H1 (cell line): Measurements from ENCODE around the gene GLS2. TPM values are rescaled to one million over a fixed set of nuclear protein-coding genes. Genes with fewer than 3 reads are reported as not detected.
"Not testable (repeated sequence)": the region's sequence is repeated elsewhere in the genome, so short reads cannot be mapped to it uniquely, and the experiment has no call there.

Source experiments
- CTCF ChIA-PET: fragments of 300-600 bp; sonication (Branson Sonifier 250); formaldehyde crosslinking; loops from one replicate; lab custom pipeline; 2021; ENCODE audit not compliant: partially characterized antibody; lab: Charles Lee
- POLR2A ChIA-PET: fragments of 300-600 bp; sonication (Branson Sonifier 250); formaldehyde crosslinking; loops from one replicate; lab custom pipeline; 2021; ENCODE audit warnings: inconsistent platforms; ENCODE audit not compliant: partially characterized antibody; lab: Charles Lee
- DNase-seq, 2 experiments: peaks; one replicate each; pipeline versions ENCODE4 v3.0.0 to v3.0.0-alpha.2; 2010 to 2022; ENCODE audit warnings: low spot score in 2 of 2, low read depth in 1 of 2, mixed read lengths in 1 of 2
- FAIRE-seq: peaks from 2 replicates; lab custom pipeline; 2011; peaks lifted over from hg19 to GRCh38; lab: Jason Lieb, UNC
- H2AFZ ChIP-seq: 2 replicates; pipeline ENCODE4 v1.8.1; 2012; ENCODE audit warnings: low read length, inconsistent platforms
- H2AK5ac ChIP-seq: 2 replicates; pipeline ENCODE4 v1.6.1; 2013; ENCODE audit warnings: low read depth, low read length
- H2BK120ac ChIP-seq: replicated peaks from 2 replicates; pipeline ENCODE3; 2013; ENCODE audit warnings: low read depth, low read length, inconsistent platforms
- H2BK12ac ChIP-seq: 2 replicates; pipeline ENCODE4 v1.6.1; 2013; ENCODE audit warnings: low read depth, low read length
- H2BK15ac ChIP-seq: 2 replicates; pipeline ENCODE4 v1.6.1; 2013; ENCODE audit warnings: low read length
- H2BK20ac ChIP-seq: 2 replicates; pipeline ENCODE4 v1.6.1; 2013; ENCODE audit warnings: low read length
- H2BK5ac ChIP-seq: 2 replicates; pipeline ENCODE4 v1.6.1; 2013; ENCODE audit warnings: low read depth, low read length
- H3K14ac ChIP-seq: 2 replicates; pipeline ENCODE4 v1.6.1; 2013; ENCODE audit warnings: inconsistent platforms; ENCODE audit not compliant: insufficient read length
- H3K18ac ChIP-seq: 2 replicates; pipeline ENCODE4 v1.6.1; 2013; ENCODE audit warnings: low read length; ENCODE audit errors: extremely low read depth
- H3K23ac ChIP-seq: 2 replicates; pipeline ENCODE4 v1.6.1; 2013; ENCODE audit warnings: inconsistent platforms; ENCODE audit not compliant: insufficient read length
- H3K23me2 ChIP-seq: 2 replicates; pipeline ENCODE4 v1.6.1; 2013; ENCODE audit warnings: low read depth, low read length
- H3K27ac ChIP-seq: 2 replicates; pipeline ENCODE4 v1.6.1; 2011; ENCODE audit warnings: low read depth, low read length, inconsistent platforms
- H3K27me3 ChIP-seq, 4 experiments: replicated peaks in 1 of 4; 1 replicate in 1 of 4; 2 replicates in 3 of 4; pipeline versions ENCODE4 v1.6.1 to v1.8.1; 2011 to 2013; ENCODE audit warnings: low read length in 3 of 4, mild to moderate bottlenecking in 3 of 4, inconsistent platforms in 2 of 4, mixed read lengths in 2 of 4, moderate library complexity in 1 of 4; ENCODE audit not compliant: control insufficient read depth in 3 of 4, insufficient read depth in 3 of 4; ENCODE audit errors: extremely low read depth in 1 of 4
- H3K36me3 ChIP-seq, 4 experiments: 2 replicates each; pipeline versions ENCODE4 v1.6.1 to v1.8.1; 2011 to 2013; ENCODE audit warnings: mild to moderate bottlenecking in 4 of 4, low read length in 3 of 4, moderate library complexity in 2 of 4, control low read depth in 1 of 4, inconsistent platforms in 1 of 4; ENCODE audit not compliant: insufficient read depth in 4 of 4, control insufficient read depth in 2 of 4
- H3K4ac ChIP-seq: replicated peaks from 2 replicates; pipeline ENCODE3; 2013; ENCODE audit warnings: low read length, low read depth, mixed read lengths, inconsistent platforms; ENCODE audit not compliant: insufficient read length
- H3K4me1 ChIP-seq, 4 experiments: replicated peaks in 1 of 4; 1 replicate in 1 of 4; 2 replicates in 3 of 4; pipeline versions ENCODE4 v1.6.1 to v1.8.1; 2011 to 2013; ENCODE audit warnings: low read length in 3 of 4, inconsistent platforms in 2 of 4, mixed read lengths in 1 of 4; ENCODE audit not compliant: insufficient read depth in 4 of 4, control insufficient read depth in 3 of 4
- H3K4me2 ChIP-seq, 2 experiments: 2 replicates each; pipeline versions ENCODE4 v1.6.1 to v1.8.1; 2011 to 2013; ENCODE audit warnings: low read depth in 2 of 2, low read length in 2 of 2, control low read depth in 1 of 2, inconsistent platforms in 1 of 2, mild to moderate bottlenecking in 1 of 2; ENCODE audit not compliant: insufficient read depth in 1 of 2
- H3K4me3 ChIP-seq, 4 experiments: fragments of 200-600, 300-600 bp in 1 of 4; sonication (generic), shearing (Covaris generic), sonication (Bioruptor Twin) in 1 of 4; 2 replicates each; pipeline versions ENCODE4 v1.5.1 to v1.8.1; 2011 to 2016; ENCODE audit warnings: low read length in 4 of 4, low read depth in 3 of 4, control low read depth in 2 of 4, inconsistent platforms in 2 of 4, mild to moderate bottlenecking in 2 of 4, mixed read lengths in 1 of 4, moderate library complexity in 1 of 4; ENCODE audit not compliant: insufficient read depth in 2 of 4; ENCODE audit errors: extremely low read depth in 1 of 4
- H3K56ac ChIP-seq: replicated peaks from 2 replicates; pipeline ENCODE3; 2013; ENCODE audit warnings: low read depth, mild to moderate bottlenecking, mixed read lengths, low read length, inconsistent platforms; ENCODE audit not compliant: insufficient read length
- H3K79me1 ChIP-seq: 2 replicates; pipeline ENCODE4 v1.6.1; 2013; ENCODE audit warnings: low read depth, low read length, control low read depth
- H3K79me2 ChIP-seq, 2 experiments: 2 replicates each; pipeline versions ENCODE4 v1.6.1 to v1.8.1; 2012 to 2013; ENCODE audit warnings: low read length in 2 of 2, mild to moderate bottlenecking in 2 of 2, inconsistent platforms in 1 of 2; ENCODE audit not compliant: insufficient read depth in 2 of 2, control insufficient read depth in 1 of 2
- H3K9ac ChIP-seq, 4 experiments: replicated peaks in 1 of 4; 1 replicate in 1 of 4; 2 replicates in 3 of 4; pipeline versions ENCODE4 v1.6.1 to v1.8.1; 2011 to 2013; ENCODE audit warnings: low read depth in 3 of 4, low read length in 3 of 4, control low read depth in 2 of 4, mild to moderate bottlenecking in 2 of 4, moderate library complexity in 2 of 4, inconsistent platforms in 1 of 4; ENCODE audit errors: extremely low read depth in 1 of 4
- H3K9me3 ChIP-seq, 2 experiments: 2 replicates each; pipeline versions ENCODE4 v1.6.1 to v1.8.1; 2012 to 2013; ENCODE audit warnings: mild to moderate bottlenecking in 2 of 2, moderate library complexity in 2 of 2, control low read depth in 1 of 2, inconsistent platforms in 1 of 2, low read depth in 1 of 2, low read length in 1 of 2, mixed read lengths in 1 of 2; ENCODE audit not compliant: insufficient read depth in 2 of 2
- H4K20me1 ChIP-seq, 2 experiments: replicated peaks in 1 of 2; 2 replicates each; pipeline versions ENCODE3 to v1.8.1; 2011 to 2013; ENCODE audit warnings: inconsistent platforms in 2 of 2, low read length in 2 of 2, mild to moderate bottlenecking in 1 of 2; ENCODE audit not compliant: insufficient read depth in 2 of 2, control insufficient read depth in 1 of 2
- H4K5ac ChIP-seq: 2 replicates; pipeline ENCODE4 v1.6.1; 2013; ENCODE audit warnings: low read length, low read depth, mixed read lengths, inconsistent platforms; ENCODE audit not compliant: insufficient read length
- H4K8ac ChIP-seq: 2 replicates; pipeline ENCODE4 v1.8.0; 2013; ENCODE audit warnings: mild to moderate bottlenecking, moderate library complexity, low read length, inconsistent platforms; ENCODE audit not compliant: insufficient read depth; ENCODE audit errors: extremely low read depth
- H4K91ac ChIP-seq: replicated peaks from 2 replicates; pipeline ENCODE3; 2013; ENCODE audit warnings: low read length, mixed read lengths, inconsistent platforms; ENCODE audit not compliant: insufficient read length
- WGBS, 2 experiments: shearing (Covaris generic) in 1 of 2; methylation state at CpG; one replicate each; pipeline versions ENCODE4 v1.1.6 to v1.1.7; 2013 to 2015; ENCODE audit warnings: low lambda C conversion rate in 2 of 2, mixed read lengths in 2 of 2, inconsistent platforms in 1 of 2, low coverage in 1 of 2, missing lambda C conversion rate in 1 of 2; ENCODE audit not compliant: insufficient replicate concordance in 2 of 2, insufficient coverage in 1 of 2, insufficient read length in 1 of 2; ENCODE audit errors: extremely low coverage in 1 of 2, missing lambda C conversion rate in 1 of 2; 5-methylcytosine and 5-hydroxymethylcytosine counted together
- polyA plus RNA-seq, 7 experiments: library from polyadenylated mRNA; depleted of rRNA in 3 of 7; stranded (reverse) in 5 of 7; unstranded in 2 of 7; fragments of >200 nt in 5 of 7; fragments of 200-250 nt in 2 of 7; gene quantifications; 1 replicate in 5 of 7; 2 replicates in 1 of 7; 4 replicates in 1 of 7; pipeline versions ENCODE4 v1.2.1 to v1.2.3, GENCODE V29; 2011 to 2013; ENCODE audit warnings: missing spikeins in 2 of 7, mixed read lengths in 2 of 7
- total RNA-seq: library from RNA; stranded (reverse); fragmentation: NEBNext Ultra II Directional; extraction: Animal tissue kit (Norgen Biotek cat#: 25700); gene quantifications from 2 replicates; pipeline ENCODE4 v1.2.1, GENCODE V29; 2021

Gene GLS2
- total and polyA plus RNA-seq, 2 of the 8 experiments (the other 6 are each of a cell fraction or from before 2014, with no cell fraction given) = 14.5 to 20.1 TPM

DNA sequence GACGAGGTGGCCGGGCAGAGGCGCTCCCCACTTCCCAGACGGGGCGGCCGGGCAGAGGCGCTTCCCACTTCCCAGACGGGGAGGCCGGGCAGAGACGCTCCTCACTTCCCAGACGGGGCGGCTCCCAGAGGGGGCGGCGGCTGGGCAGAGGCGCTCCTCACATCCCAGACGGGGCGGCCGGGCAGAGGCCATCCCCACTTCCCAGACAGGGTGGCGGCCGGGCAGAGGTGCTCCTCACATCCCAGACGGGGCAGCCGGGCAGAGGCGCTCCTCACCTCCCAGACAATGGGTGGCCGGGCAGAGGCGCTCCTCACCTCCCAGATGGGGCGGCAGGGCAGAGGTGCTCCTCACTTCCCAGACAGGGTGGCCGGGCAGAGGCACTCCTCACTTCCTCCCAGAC lies 6.5 kb upstream of the GLS2 start:
- H3K79me2 ChIP-seq, H3K23ac ChIP-seq, H3K4me2 ChIP-seq, H3K79me1 ChIP-seq, H2BK20ac ChIP-seq, H3K56ac ChIP-seq, H3K4me3 ChIP-seq, DNase-seq, H4K91ac ChIP-seq, H3K4me1 ChIP-seq, H2BK5ac ChIP-seq, H3K23me2 ChIP-seq, H4K20me1 ChIP-seq, H2BK15ac ChIP-seq, H2BK12ac ChIP-seq, H3K14ac ChIP-seq, H3K4ac ChIP-seq, H3K36me3 ChIP-seq, H2BK120ac ChIP-seq, H3K27ac ChIP-seq, H4K8ac ChIP-seq, H3K18ac ChIP-seq, H4K5ac ChIP-seq, H2AK5ac ChIP-seq, FAIRE-seq, H3K9ac ChIP-seq, H2AFZ ChIP-seq, POLR2A ChIA-PET: not testable (repeated sequence)
- CTCF ChIA-PET = interaction anchor here (0.7 kb wide), 1 partner anchor 256 kb away, joined by 3 read pairs; no protein-coding TSS in a partner anchor
- H3K27me3 ChIP-seq = peaks cover under 1 to 11% (median 8%) of the 10 kb centered on the region in 4 experiments
- peaks cover 4 to 16% of the 10 kb centered on the region in 2 experiments; a peak in 2 of 4 replicates for H3K9me3 ChIP-seq
- WGBS, 2 experiments = 98% methylated on average over 9 of the region's 27 CpGs; no CpG with 5 or more reads in 1 of the 2 experiments

DNA sequence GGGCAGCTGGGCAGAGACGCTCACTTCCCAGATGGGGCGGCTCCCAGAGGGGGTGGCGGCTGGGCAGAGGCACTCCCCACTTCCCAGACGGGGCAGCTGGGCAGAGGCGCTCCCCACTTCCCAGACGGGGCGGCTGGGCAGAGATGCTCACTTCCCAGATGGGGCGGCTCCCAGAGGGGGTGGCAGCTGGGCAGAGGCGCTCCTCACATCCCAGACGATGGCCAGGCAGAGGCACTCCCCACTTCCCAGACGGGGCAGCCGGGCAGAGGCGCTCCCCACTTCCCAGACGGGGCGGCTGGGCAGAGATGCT lies 6.1 kb upstream of the GLS2 start:
- H3K14ac ChIP-seq, H2AK5ac ChIP-seq, FAIRE-seq, H3K4me1 ChIP-seq, H4K91ac ChIP-seq, H4K20me1 ChIP-seq, H2BK12ac ChIP-seq, DNase-seq, H2BK120ac ChIP-seq, H2BK20ac ChIP-seq, H3K18ac ChIP-seq, H4K8ac ChIP-seq, H4K5ac ChIP-seq, H3K79me2 ChIP-seq, H3K4me3 ChIP-seq, H2AFZ ChIP-seq, H3K36me3 ChIP-seq, H3K9ac ChIP-seq, H3K27ac ChIP-seq, H3K4ac ChIP-seq, H2BK15ac ChIP-seq, H3K23ac ChIP-seq, H3K79me1 ChIP-seq, H3K56ac ChIP-seq, POLR2A ChIA-PET, H2BK5ac ChIP-seq, H3K23me2 ChIP-seq, H3K4me2 ChIP-seq: not testable (repeated sequence)
- peaks cover 5 to 14% (median 13%) of the 10 kb centered on the region in 4 experiments for H3K27me3 ChIP-seq
- peaks cover 4 to 16% of the 10 kb centered on the region in 2 experiments; a peak in 2 of 4 replicates for H3K9me3 ChIP-seq
- 83% methylated on average over 8 of the region's 15 CpGs; no CpG with 5 or more reads in 1 of the 2 experiments for WGBS, 2 experiments
- CTCF ChIA-PET = interaction anchor here (0.7 kb wide), 1 partner anchor 256 kb away, joined by 3 read pairs; no protein-coding TSS in a partner anchor
